Epithelial cell of esophagus (primary cell): Measurements from ENCODE around the gene ZNF784.

Experiments used
- DNase-seq: peaks from one replicate; pipeline ENCODE4 v3.0.0; 2010; ENCODE audit warnings: low read depth
- H3K4me3 ChIP-seq: 2 replicates; pipeline ENCODE4 v1.5.1; 2011; ENCODE audit warnings: mild to moderate bottlenecking, low read length, control low read depth
- TF ChIP-seq, protein P1 (sequence below): IDR thresholded peaks from 2 replicates; pipeline ENCODE4 v1.5.1; 2011; ENCODE audit warnings: low read depth, mild to moderate bottlenecking, low read length, control low read depth, inconsistent platforms; ENCODE audit not compliant: insufficient read depth; ENCODE audit errors: missing control alignments

The ZNF784 gene

DNA sequence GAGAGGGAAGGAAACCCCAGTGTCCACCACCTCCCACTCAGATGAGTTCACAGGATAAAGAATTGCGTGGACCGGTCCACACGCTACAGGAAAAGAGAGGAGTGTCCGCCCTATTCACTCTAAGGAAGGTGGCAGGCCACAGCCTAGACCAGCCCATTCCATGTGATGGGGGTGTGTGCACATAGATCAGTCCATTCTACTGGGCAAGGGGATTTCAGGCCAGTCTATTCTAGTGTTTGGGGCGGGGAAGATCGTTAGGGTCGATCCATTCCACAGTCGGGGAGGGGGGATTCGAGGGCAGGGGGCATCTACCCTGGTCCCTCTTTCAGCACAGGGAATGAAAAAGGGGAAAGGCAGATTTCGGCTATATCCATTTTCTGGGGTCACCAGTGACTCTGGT is 32.8 kb downstream of the ZNF784 start:
- no peak for DNase-seq
- TF ChIP-seq, protein P1, sequence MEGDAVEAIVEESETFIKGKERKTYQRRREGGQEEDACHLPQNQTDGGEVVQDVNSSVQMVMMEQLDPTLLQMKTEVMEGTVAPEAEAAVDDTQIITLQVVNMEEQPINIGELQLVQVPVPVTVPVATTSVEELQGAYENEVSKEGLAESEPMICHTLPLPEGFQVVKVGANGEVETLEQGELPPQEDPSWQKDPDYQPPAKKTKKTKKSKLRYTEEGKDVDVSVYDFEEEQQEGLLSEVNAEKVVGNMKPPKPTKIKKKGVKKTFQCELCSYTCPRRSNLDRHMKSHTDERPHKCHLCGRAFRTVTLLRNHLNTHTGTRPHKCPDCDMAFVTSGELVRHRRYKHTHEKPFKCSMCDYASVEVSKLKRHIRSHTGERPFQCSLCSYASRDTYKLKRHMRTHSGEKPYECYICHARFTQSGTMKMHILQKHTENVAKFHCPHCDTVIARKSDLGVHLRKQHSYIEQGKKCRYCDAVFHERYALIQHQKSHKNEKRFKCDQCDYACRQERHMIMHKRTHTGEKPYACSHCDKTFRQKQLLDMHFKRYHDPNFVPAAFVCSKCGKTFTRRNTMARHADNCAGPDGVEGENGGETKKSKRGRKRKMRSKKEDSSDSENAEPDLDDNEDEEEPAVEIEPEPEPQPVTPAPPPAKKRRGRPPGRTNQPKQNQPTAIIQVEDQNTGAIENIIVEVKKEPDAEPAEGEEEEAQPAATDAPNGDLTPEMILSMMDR: no peak
- no peak overlapping the region for H3K4me3 ChIP-seq

DNA sequence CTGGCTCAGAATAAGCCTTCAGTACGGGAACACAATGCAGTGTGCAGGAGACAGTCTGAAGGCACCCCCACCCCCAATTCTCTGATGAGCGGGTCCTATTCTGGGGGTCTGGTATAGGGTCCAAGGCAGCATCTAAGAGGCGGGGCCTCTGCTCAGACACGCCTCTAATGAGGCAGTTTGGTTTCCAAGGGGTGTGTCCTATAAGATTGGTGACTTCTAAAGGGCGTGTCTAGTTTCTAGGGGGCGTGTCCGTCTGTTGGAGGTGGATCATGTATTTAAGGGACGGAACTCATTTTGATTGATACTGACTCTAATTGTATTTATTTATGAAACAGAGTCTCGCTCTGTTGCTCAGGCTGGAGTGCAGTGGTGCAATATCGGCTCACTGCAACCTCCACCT is 33.7 kb downstream of the ZNF784 start:
- DNase-seq: peak; percentile 38
- TF ChIP-seq, protein P1: no peak
- no peak overlapping the region for H3K4me3 ChIP-seq

DNA sequence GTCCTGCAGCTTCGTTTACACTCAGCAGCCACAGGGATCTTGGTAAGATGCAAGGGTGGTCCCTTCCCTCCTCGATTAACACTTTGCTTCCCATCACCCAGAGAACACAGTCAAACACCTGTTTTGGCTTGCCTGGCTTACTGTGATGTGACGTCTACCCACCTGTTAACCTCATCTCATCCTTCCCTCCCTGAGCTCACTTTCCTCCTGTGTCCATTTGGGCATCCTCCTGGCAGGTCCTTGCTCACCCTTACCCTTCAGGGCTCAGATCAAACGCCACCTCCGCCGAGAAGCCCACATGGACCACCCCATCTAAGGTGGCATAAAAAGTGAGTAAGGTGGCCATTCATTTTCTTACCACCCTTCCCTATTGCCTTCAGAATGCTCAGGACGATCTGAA is 34.3 kb downstream of the ZNF784 start:
- TF ChIP-seq, protein P1: no peak
- no peak overlapping the region for H3K4me3 ChIP-seq
- DNase-seq: no peak

DNA sequence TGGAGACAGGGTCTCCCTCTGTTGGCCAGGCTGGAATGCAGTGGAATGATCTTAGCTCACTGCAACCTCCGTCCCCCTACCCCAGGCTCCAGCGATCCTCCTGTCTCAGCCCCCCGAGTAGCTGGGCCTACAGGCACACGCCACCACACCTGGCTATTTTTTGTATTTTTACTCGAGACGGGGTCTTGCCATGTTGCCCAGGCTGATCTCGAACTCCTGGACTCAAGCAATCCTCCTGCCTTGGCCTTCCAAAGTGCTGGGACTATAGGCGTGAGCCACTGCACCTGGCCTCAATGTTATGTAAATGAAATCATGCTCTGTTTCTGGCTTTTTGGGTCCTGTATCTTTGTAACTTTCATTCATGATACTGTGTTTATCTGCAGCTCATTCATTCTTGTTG is 35.6 kb downstream of the ZNF784 start:
- TF ChIP-seq, protein P1: no peak
- H3K4me3 ChIP-seq: no peak overlapping the region
- no peak for DNase-seq

DNA sequence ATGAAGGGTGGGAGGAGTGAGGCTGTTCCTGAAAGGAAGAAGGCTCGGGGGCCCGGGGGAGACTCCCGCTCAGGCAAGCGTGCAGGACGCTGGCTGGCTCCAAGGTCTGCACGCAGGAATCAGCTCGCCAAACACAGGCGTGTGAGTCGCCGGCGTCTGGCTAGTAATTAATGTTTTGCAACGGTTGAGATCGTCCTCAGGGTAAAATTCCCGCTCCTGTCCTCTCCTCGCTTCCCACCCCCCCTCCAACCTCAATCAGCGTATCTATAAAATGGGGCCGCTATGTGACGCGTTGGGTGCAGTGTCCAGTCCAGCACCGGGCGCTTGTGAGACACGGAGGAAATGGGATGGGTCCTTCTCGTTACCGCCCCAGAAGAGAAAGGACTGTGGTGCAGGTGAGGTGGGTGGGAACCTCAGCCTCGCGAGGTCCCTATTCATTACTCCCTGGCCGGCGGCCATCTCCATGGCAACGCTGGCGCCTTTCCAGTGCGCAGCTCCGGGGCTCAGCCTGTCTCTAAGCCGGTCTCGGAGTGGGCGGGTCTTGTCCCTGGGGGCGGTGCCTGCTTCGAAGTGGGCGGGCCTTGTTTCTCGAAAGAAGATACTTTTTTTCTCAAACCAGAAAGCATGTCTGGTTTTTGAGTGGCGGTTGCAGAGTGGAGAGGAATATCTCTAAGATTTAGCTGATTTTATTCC is 37.2 kb downstream of the ZNF784 start:
- DNase-seq: peak; percentile 96
- TF ChIP-seq, protein P1: no peak
- H3K4me3 ChIP-seq: peak overlapping the region; percentile 42

DNA sequence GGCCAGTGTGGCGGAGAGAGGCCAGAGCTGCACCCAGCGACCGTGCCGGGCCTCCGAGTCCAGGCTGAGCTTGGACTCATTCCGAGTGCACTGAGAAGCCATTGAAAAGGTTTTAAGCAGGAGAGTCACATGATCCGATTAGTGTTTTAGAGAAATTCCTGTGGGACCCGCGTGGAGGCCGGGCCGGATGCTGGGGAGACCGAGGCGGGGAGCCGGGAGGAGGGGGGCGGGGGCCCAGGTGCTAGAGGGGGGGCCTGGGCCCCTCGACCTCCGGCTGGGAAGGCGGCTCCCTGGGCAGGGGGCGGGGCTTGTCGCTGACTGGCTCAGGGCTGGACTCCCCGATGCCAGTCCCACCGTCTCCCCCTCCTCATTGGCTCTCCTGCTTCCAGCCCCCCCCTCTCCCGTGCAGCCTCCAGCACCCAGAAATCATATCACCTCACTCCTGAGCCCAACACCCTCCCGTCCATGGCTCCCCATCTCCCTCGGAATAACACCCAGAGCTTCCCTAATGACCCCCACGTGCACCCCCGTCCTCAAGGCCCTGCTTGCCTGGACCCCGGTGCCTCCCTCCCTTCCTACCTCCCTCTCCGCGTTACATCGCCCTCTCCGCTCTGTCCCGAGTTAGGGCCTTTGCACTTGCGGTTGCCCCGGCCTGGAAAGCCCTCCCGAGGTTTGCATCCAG is 38.6 kb downstream of the ZNF784 start:
- peak; percentile 23 for DNase-seq
- TF ChIP-seq, protein P1: no peak
- peak overlapping the region; percentile 15 for H3K4me3 ChIP-seq
